Germinal center (tissue), 1 donor: ENCODE measurements around the gene GALNT12.
A peak's percentile ranks its signal among the peaks of the same experiment; 100 is the strongest.

Experiments
- DNase-seq: peaks from one replicate; pipeline ENCODE4 v3.0.0; 2012; ENCODE audit warnings: mixed read lengths, low spot score

Gene GALNT12

DNA sequence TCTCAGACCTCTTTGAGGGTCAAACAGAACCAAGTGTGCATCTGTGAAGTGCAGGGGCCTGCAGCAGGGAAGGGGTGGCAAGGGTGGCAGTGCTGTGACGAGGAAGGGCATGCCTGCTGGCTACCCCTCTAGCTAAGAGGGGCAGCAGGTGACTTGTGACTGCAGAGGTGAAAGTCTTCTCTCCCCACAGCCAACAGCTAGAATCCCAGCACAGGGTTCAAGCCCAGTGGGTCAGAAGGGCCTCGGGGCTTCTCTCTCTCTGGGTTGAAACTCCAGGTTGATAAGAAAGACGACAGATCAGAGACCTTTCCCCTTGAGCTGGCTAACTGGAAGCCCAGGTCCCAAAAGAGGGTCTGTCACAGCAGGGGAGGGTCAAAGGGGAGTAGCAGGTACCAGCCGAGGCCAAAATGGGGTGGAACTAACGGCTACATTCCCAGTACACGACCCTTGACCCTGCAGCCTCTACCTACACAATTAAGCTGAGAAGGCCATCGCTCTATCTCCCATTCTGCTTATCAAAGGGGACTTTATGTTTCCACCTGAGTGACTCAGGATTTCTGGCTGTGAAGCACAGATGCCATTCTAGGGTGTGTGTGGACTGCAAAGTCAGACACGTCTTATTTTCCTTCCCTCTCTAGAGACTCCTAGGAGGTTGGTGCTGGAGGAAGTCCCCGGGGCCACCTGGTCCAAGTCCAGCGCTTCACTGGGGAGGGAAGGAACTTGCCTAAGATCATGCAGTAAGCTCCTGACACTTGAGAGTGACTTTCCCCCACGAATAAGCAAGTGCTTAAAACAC is 25.7 kb upstream of the GALNT12 start:
- DNase-seq = no peak

GRCh38 chr9:98783518-98784226 is 23.8 kb upstream of the GALNT12 start:
- no peak for DNase-seq

DNA sequence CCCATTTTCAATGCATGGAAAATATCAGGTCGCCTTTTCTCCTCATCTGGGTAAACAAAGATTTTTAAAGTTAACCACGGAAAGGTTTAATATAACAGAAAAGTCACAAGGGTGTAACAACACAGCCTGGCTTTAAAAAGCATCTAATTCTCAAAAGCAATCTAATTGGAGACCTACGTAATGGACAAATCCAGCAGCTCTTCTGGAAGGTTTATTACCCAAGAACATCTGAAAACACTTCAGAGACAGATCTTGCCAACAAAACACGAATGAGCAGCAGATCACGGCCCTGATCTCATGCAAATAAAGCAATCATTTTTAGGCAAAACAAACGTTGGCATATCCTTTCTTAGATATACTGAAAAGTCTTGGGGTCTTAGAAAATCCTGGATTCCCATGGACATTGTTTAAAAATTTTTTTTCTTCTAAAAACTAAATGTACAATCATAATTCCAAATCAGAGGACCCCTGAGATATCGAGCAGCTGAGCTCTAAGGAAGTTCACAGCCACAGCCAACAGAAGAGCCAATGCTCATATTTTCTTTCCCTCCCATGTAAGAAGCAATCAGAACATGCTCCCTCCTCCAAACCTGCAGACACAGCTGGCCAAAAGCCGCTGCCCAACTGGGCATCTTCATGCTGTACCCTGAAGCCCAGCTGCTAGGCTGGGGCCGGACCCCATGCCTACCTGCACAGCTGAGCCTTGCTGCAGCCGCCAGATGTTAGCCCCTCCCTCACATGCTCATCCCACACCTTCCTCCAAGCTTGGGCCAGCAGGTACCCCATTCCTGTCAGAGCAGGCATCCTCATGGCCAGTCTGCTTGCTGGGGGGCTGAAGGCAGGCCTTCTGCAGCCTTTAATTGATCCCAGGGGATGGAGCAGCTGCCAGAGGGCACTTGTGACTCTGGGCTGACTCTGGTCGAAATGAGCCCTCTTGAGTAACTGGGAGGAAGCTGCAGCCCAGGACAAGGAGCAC is 22.4 kb upstream of the GALNT12 start:
- DNase-seq = no peak

DNA sequence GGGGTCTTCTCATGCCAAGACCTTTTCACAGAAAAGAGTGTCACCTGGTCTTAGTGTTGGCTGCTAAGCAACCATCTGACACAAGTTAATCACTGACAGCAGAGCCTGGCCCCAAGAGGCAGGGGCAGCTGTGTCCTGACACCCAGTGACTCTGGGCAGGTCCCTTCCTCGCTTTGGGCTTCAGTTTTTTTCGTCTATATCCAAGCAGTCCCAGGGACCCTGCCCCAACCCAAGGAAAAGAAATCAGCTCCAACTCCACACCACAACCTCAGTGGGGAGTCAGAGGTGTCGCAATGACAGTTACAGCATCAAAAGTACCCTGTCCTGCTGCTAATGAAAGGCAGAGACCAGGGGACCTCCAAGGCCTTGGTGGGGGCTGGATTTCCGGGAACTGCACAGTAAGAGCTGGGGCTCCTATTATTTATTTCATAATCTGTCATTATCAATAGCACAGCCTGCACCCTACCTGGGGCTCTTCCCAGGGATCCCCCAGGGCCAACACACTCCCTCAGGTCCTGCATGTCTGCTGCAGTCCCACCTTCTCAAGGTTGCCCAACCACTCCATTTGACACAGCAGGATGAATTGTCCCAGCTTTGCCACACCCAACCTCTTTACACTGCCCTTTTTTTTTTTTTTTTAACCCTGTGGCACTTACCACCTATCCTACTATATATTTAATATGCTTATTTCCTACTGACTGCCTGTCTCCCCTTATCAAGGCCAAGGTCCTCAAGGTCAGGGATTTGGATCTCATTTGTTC is 20.5 kb upstream of the GALNT12 start:
- DNase-seq = no peak

DNA sequence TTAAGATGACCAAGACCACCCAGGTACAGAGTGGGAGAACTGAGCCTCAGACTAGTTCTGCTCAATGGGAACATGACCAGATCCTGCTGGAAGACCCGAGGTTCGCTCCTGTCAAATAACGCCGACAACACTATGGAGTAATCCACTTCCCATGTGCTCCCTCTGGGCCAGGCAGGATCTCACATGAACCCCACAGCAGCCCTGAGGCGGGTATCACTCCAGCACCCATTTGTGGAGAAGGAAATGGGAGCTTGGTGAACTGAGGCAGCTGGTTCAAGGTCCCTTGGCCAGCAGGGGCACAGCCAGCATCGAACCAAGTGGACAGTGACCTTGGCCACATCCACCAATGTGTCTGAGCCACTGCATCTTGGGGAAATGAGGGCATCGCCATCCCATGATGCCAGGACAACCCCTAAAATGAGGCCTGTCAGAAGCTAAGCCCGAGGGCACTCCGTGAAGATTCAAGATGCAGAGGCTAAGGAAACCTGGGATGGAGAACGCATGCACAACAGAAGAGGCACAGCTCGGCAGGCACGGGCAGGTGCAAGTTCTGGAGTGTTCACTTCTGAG is 19.6 kb upstream of the GALNT12 start:
- no peak for DNase-seq

- no peak for DNase-seq
Measured at GRCh38 chr9:98789483-98790133, 17.9 kb upstream of the GALNT12 start.

DNA sequence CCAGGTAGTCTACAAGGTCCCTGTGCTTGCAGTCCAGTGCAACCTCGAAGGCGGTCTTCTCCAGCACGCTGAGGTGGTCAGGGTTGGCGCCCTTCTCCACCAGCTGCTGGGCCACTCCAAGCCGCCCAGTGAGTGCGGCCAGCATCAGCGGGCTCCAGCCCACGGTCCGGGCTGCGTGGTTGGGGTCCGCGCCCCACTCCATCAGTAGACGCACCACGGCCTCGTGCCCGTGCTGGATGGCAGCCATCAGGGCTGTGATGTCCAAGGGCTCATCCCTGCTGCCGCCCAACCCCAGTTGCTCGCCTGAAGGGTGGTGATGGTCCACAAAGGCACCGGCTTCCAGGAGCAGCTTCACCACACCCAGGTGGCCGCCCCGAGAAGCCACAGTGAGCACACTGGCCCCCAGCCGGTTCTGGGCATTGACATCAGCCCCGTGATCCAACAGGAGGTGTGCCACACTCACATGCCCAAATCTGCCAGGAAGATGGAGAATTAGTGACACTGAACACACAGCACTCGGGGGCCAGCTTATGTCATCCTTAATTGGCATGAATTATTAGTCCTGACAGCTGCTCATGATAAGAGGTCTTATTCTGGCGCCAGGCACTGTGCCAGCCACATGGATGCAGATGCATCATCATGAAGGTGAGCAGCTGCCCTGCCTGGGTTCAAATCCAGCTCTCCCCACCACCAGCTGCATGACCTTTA is 17.2 kb upstream of the GALNT12 start:
- no peak for DNase-seq

GRCh38 chr9:98790842-98791607 is 16.4 kb upstream of the GALNT12 start:
- DNase-seq = peak; percentile 74

GRCh38 chr9:98791608-98792490 is 15.6 kb upstream of the GALNT12 start:
- DNase-seq = no peak

DNA sequence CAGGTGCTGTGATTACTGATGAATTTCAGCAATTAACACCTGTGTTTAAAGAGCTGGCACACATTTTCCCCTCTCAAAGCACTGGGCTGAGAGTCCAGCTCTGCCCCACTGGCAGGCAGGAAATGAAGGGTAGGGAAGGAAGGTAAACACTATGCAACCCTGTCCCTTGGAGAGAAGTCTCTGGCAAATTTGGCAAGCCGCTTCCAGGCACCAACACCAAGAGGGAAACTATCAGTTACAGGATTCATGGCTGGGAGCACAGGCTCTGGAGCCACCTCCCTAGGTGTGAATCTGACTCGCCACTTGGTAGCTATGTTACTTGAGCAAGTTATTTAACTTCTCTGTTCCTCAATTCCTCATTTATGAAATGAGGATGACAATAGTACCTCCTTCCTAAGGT is 14.4 kb upstream of the GALNT12 start:
- no peak for DNase-seq

- DNase-seq = no peak
Measured at GRCh38 chr9:98794802-98795201, 12.7 kb upstream of the GALNT12 start.

- no peak for DNase-seq
Measured at GRCh38 chr9:98795295-98795955, 12.0 kb upstream of the GALNT12 start.

DNA sequence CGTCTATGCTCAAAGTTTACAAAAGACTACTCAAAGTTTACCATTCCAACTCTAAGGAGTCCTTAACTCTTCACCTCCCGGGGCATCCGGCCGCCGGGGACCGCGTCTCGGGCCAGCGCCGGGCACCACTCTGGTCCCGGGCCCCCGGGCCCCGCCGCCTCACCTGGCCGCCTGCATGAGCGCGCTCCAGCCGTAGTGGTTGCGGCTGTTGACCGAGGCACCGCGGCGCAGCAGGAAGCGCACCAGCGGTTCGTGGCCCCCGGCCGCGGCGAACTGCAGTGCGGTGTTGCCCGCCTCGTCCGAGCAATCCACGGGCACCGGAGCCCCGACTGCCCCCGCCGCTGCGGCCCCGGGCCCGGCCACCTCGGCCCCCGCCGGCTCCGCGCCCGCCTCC is 11.5 kb upstream of the GALNT12 start:
- peak; percentile 35 for DNase-seq

- DNase-seq = peak; percentile 91
Measured at GRCh38 chr9:98796364-98797101, 10.9 kb upstream of the GALNT12 start, which contains the start of gene ANKS6. Gene ANKS6 (minus strand): TSS chr9:98796555. CDS start chr9:98796491, 64 bp downstream.

DNA sequence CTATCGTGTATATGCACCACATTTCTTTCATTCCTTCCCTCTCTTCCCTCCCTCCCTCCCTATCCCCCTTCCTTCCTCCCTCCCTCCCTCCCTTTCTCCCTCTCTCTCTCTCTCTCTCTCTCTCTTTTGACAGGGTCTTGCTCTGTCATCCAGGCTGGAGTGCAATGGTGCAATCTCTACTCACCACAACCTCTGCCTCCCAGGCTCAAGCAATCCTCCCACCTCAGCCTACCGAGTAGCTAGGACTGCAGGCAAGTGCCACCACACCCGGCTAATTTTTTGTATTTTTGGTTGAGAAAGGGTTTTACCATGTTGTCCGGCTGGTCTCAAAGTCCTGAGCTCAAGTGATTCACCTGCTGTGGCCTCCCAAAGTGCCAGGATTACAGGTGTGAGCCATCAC is 10.0 kb upstream of the GALNT12 start:
- DNase-seq = no peak

GRCh38 chr9:98798254-98798653 is 9.2 kb upstream of the GALNT12 start:
- DNase-seq = no peak

GRCh38 chr9:98801561-98801960 is 5.9 kb upstream of the GALNT12 start:
- DNase-seq = no peak
